ENCODE data around the gene CDNF.
"Not testable (repeated sequence)": the region's sequence is repeated elsewhere in the genome, so short reads cannot be mapped to it uniquely, and the experiment has no call there.

- TF ChIP-seq POLR2A, CTCF, POLR2AphosphoS5, EP300 (IDR thresholded peaks at IDR 0.05): not testable (repeated sequence)
Measured at GRCh38 chr10:14816717-14817116, 21.1 kb downstream of the CDNF start.
